ENCODE results near the gene HECTD4.

DNA sequence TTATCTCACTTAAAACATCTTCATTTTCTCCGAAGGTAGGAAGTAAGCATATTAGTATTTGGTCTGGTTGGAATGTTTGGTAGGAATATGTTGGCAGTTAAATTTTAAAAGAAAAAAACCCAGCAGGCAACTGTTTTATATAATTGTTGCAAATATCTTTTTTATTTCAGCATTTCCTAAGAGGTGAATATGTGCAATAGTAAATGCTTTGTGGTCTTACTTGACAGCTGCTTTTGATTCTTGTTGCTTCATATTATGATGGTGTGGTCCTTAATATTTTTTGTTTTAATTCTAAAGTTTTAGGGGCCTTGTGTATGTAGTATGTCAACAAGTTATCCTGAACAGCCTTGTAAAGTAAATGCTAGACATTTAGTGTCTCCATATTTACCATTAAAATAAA is 250.5 kb downstream of the HECTD4 start:
- TF ChIP-seq, protein P1, sequence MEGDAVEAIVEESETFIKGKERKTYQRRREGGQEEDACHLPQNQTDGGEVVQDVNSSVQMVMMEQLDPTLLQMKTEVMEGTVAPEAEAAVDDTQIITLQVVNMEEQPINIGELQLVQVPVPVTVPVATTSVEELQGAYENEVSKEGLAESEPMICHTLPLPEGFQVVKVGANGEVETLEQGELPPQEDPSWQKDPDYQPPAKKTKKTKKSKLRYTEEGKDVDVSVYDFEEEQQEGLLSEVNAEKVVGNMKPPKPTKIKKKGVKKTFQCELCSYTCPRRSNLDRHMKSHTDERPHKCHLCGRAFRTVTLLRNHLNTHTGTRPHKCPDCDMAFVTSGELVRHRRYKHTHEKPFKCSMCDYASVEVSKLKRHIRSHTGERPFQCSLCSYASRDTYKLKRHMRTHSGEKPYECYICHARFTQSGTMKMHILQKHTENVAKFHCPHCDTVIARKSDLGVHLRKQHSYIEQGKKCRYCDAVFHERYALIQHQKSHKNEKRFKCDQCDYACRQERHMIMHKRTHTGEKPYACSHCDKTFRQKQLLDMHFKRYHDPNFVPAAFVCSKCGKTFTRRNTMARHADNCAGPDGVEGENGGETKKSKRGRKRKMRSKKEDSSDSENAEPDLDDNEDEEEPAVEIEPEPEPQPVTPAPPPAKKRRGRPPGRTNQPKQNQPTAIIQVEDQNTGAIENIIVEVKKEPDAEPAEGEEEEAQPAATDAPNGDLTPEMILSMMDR (IDR thresholded peaks at IDR 0.05): no peak
- TF ChIP-seq POLR2A (IDR thresholded peaks at IDR 0.05): no peak

Measured in body of pancreas (tissue), 4 donors.